ENCODE results near the gene SECISBP2L. TPM values are rescaled to one million over a fixed set of nuclear protein-coding genes. Genes with fewer than 3 reads are reported as not detected.

Gene SECISBP2L
- total RNA-seq, 1 donor from 2014 or later, result 55.0 TPM

DNA sequence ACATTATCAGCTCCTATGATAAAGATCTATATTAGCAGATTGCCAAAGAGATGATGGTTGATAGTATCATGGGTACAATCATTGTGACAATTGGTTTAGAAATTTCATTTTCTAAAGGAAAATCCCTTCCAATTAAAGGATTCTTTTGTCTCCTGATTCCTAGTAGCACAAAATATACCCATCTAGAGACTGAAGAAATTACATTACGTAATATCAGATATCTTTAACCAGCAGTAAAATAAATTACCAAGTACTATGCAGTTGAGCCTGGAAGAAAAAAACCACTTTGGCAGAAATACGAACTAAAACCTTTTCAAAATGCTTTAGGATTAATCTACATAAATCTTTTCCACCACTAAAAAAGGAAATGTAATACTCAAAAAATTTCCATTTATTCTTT, 46.9 kb downstream of the SECISBP2L start:
- Mint-ChIP-seq H3K27ac (no peak overlapping the region), H3K9me3 (ENCODE audit: low read depth) (peaks cover 11% of the 10 kb centered on the region), H3K27me3 (no peaks in the 10 kb centered on the region), H3K4me1 (ENCODE audit: low read depth) (no peaks in the 10 kb centered on the region), H3K36me3 (ENCODE audit: insufficient read depth) (peaks cover 45% of the 10 kb centered on the region), H3K4me3 (ENCODE audit: low read depth) (no peak overlapping the region)
- DNase-seq (ENCODE audit: low spot score, unreplicated experiment), result no peak
- TF ChIP-seq, protein P1, sequence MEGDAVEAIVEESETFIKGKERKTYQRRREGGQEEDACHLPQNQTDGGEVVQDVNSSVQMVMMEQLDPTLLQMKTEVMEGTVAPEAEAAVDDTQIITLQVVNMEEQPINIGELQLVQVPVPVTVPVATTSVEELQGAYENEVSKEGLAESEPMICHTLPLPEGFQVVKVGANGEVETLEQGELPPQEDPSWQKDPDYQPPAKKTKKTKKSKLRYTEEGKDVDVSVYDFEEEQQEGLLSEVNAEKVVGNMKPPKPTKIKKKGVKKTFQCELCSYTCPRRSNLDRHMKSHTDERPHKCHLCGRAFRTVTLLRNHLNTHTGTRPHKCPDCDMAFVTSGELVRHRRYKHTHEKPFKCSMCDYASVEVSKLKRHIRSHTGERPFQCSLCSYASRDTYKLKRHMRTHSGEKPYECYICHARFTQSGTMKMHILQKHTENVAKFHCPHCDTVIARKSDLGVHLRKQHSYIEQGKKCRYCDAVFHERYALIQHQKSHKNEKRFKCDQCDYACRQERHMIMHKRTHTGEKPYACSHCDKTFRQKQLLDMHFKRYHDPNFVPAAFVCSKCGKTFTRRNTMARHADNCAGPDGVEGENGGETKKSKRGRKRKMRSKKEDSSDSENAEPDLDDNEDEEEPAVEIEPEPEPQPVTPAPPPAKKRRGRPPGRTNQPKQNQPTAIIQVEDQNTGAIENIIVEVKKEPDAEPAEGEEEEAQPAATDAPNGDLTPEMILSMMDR (IDR thresholded peaks at IDR 0.05; ENCODE audit: unreplicated experiment), result no peak

DNA sequence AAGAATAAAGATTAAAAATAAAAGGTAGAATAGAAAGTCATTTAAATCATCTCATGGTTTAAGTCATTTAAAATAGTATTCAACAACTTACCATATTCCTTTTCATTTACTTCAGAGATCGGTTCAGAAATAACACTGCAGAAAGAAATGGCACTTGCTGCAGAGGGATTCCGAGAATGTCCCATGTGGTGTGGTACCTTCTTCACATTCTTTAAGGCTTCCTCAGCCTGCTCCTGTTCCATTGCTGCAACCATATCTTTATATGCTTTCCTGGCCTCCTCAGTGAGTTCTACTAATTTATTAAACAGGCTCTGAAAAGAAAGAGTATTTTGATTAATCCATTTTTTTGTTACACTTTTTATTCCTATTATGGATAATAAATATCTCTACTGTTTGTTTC, 50.0 kb downstream of the SECISBP2L start:
- no peaks in the 10 kb centered on the region for H3K27me3 Mint-ChIP-seq
- TF ChIP-seq, protein P1 (IDR thresholded peaks at IDR 0.05; ENCODE audit: unreplicated experiment), result no peak
- no peak for DNase-seq (ENCODE audit: low spot score, unreplicated experiment)
- no peaks in the 10 kb centered on the region for H3K4me1 Mint-ChIP-seq (ENCODE audit: low read depth)
- no peaks in the 10 kb centered on the region for H3K9me3 Mint-ChIP-seq (ENCODE audit: low read depth)
- H3K36me3 Mint-ChIP-seq (ENCODE audit: insufficient read depth), result peaks cover 34% of the 10 kb centered on the region
- no peak overlapping the region for H3K4me3 Mint-ChIP-seq (ENCODE audit: low read depth)
- H3K27ac Mint-ChIP-seq, result no peak overlapping the region

DNA sequence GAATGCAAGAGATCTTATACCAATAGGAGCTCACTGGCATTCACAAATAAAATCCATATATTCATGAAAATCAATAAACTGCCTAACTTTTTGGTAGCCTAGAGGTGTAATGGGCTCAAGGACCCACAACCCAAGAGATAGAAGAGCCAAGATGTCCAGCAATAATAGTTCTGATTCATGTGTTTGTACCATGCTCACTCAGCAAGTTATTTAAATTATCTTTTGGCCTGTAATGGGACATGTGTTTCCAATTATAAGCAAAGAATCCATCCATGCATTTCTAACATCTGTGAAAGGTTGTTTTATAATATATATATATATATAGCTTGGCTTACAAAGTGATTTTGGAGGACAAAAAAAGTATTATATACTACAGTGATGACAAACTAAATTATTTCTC, 52.9 kb downstream of the SECISBP2L start:
- DNase-seq (ENCODE audit: low spot score, unreplicated experiment), result no peak
- Mint-ChIP-seq H3K36me3 (ENCODE audit: insufficient read depth) (peaks cover 25% of the 10 kb centered on the region), H3K27me3 (no peaks in the 10 kb centered on the region), H3K4me1 (ENCODE audit: low read depth) (no peaks in the 10 kb centered on the region), H3K9me3 (ENCODE audit: low read depth) (no peaks in the 10 kb centered on the region), H3K4me3 (ENCODE audit: low read depth) (no peak overlapping the region), H3K27ac (no peak overlapping the region)
- TF ChIP-seq, protein P1 (IDR thresholded peaks at IDR 0.05; ENCODE audit: unreplicated experiment), result no peak

DNA sequence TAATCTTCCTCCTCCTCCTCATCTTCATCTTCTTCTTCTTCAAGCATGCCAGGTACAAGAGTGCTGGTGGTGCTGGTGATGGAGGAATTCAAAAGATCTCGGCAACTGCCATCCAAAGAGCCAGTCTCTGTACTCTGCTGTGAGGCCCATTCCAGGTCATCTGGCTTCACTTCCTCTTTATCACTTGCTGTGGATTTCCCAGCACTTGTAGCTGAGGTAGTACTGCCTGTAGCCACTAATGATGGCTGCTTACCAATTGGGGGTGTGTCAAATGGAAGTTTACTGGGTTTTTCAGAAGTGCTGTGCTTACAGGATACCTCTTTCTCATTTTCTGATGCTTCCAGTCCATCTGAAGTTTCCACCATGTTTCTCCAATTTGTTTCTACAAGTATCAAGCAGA, 53.7 kb downstream of the SECISBP2L start:
- Mint-ChIP-seq H3K9me3 (ENCODE audit: low read depth) (no peaks in the 10 kb centered on the region), H3K27ac (no peak overlapping the region), H3K4me1 (ENCODE audit: low read depth) (no peaks in the 10 kb centered on the region), H3K36me3 (ENCODE audit: insufficient read depth) (peaks cover 25% of the 10 kb centered on the region), H3K27me3 (no peaks in the 10 kb centered on the region), H3K4me3 (ENCODE audit: low read depth) (no peak overlapping the region)
- TF ChIP-seq, protein P1 (IDR thresholded peaks at IDR 0.05; ENCODE audit: unreplicated experiment), result no peak
- no peak for DNase-seq (ENCODE audit: low spot score, unreplicated experiment)

DNA sequence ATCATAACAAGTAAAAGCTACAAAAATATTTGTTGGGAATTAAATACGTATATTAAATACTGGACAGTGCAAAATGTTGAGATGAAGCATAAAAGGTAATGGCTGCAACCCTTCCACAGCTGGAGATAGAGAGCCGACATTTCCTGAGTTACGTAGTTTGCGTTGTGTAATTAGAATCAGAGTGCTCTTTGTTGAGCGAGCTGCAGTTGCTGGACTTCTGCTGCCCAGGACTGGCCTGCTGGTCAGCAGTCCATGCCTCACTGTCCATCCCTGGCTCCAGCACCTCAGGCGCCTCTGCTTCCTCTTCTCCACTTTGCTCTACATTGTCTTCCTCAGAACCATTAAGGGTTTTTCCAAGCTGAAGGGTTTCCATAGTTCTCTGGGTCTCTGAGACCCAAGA, 54.1 kb downstream of the SECISBP2L start:
- H3K4me3 Mint-ChIP-seq (ENCODE audit: low read depth), result no peak overlapping the region
- TF ChIP-seq, protein P1 (IDR thresholded peaks at IDR 0.05; ENCODE audit: unreplicated experiment), result no peak

More for the DNA sequence above, 54.1 kb downstream of the SECISBP2L start:
- no peak for DNase-seq (ENCODE audit: low spot score, unreplicated experiment)
- H3K27ac Mint-ChIP-seq, result peak overlapping the region; percentile 18
- H3K27me3 Mint-ChIP-seq, result no peaks in the 10 kb centered on the region
- H3K4me1 Mint-ChIP-seq (ENCODE audit: low read depth), result no peaks in the 10 kb centered on the region
- H3K9me3 Mint-ChIP-seq (ENCODE audit: low read depth), result no peaks in the 10 kb centered on the region
- H3K36me3 Mint-ChIP-seq (ENCODE audit: insufficient read depth), result peaks cover 20% of the 10 kb centered on the region

All from progenitor cell of endocrine pancreas (in vitro differentiated cells).